ENCODE measurements around the gene SOX6.

DNA sequence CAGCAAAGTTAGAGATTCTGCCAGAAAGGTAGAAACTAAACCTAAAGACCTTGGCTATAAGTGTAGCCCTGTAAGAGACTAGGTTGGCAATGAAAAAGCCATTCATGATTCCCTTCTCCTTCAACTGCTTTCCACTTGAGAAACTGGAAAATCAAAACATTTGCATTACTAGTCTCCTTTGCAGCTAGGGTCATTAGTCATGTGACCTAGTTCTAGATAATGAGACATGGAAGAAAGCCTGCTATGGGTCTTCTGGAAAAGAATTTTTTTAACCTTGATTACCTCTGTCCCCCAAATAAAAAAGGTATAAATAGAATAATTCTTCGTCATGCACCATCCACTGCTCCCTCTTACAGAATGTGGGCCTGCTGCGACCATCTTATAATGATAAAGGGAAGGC, 80.1 kb downstream of the SOX6 start:
- TF ChIP-seq CTCF (conservative IDR thresholded peaks at IDR 0.05) (no peak), EZH2 (IDR thresholded peaks at IDR 0.05; ENCODE audit: low read depth) (no peak)
